HepG2 (cell line): Measurements from ENCODE around the gene OST4. TPM values are rescaled to one million over a fixed set of nuclear protein-coding genes. Genes with fewer than 3 reads are reported as not detected.

Experiments
- FOXJ3 ChIP-seq: sonication (generic); formaldehyde crosslinking; IDR thresholded peaks from 2 replicates; pipeline ENCODE4 v1.4.0; 2020; ENCODE audit warnings: missing genetic modification reagents, mild to moderate bottlenecking, borderline replicate concordance
- KAT7 ChIP-seq: IDR thresholded peaks from 2 replicates; pipeline ENCODE4 v1.6.1; 2018; ENCODE audit warnings: borderline replicate concordance, missing compliant biosample characterization
- NFIC ChIP-seq: IDR thresholded peaks from 2 replicates; pipeline ENCODE4 v1.6.1; 2012; ENCODE audit warnings: mild to moderate bottlenecking, low read length, inconsistent platforms
- ONECUT2 ChIP-seq: sonication (generic); formaldehyde crosslinking; IDR thresholded peaks from 2 replicates; pipeline ENCODE4 v1.4.0; 2020; ENCODE audit warnings: missing genetic modification reagents
- RERE ChIP-seq: IDR thresholded peaks from 2 replicates; pipeline ENCODE4 v1.6.1; 2016; ENCODE audit warnings: low read depth, missing genetic modification reagents, missing compliant biosample characterization
- TIGD3 ChIP-seq: sonication (generic); formaldehyde crosslinking; IDR thresholded peaks from 2 replicates; pipeline ENCODE4 v1.5.1; 2020; ENCODE audit warnings: mild to moderate bottlenecking, missing genetic modification reagents, borderline replicate concordance
- ZNF136 ChIP-seq: sonication (generic); formaldehyde crosslinking; IDR thresholded peaks from 2 replicates; pipeline ENCODE4 v1.8.1; 2022; ENCODE audit warnings: low read depth, mild to moderate bottlenecking, moderate library complexity, missing genetic modification reagents
- ZNF205 ChIP-seq: IDR thresholded peaks from 2 replicates; pipeline ENCODE4 v1.6.1; 2018; ENCODE audit warnings: missing biosample characterization, missing genetic modification reagents
- ZNF264 ChIP-seq: sonication (generic); formaldehyde crosslinking; IDR thresholded peaks from 2 replicates; pipeline ENCODE4 v1.4.0; 2020; ENCODE audit warnings: missing genetic modification reagents
- ZNF350 ChIP-seq: sonication (generic); formaldehyde crosslinking; IDR thresholded peaks from 2 replicates; pipeline ENCODE4 v1.4.0; 2020; ENCODE audit warnings: mild to moderate bottlenecking, low read depth, missing genetic modification reagents, borderline replicate concordance
- ZSCAN25 ChIP-seq: sonication (generic); formaldehyde crosslinking; IDR thresholded peaks from 2 replicates; pipeline ENCODE4 v1.8.0; 2022; ENCODE audit warnings: mild to moderate bottlenecking, missing genetic modification reagents
- polyA plus RNA-seq, 8 experiments: library from polyadenylated mRNA; depleted of rRNA in 3 of 8; stranded (reverse) in 7 of 8; unstranded in 1 of 8; fragments of >200 nt; fragmentation: Illumina TruSeq in 4 of 8; extraction: Trizol in 4 of 8; gene quantifications; 2 replicates each; pipeline versions ENCODE4 v1.2.1 to v1.2.3, GENCODE V29; 2011 to 2016; ENCODE audit warnings: low read depth in 4 of 8, missing spikeins in 1 of 8, mixed read lengths in 1 of 8; ENCODE audit not compliant: insufficient read depth in 1 of 8
- total RNA-seq, 5 experiments: library from RNA; depleted of rRNA; stranded (reverse); fragments of >200 nt; fragmentation: Illumina TruSeq; extraction: Trizol; gene quantifications; 2 replicates each; pipeline ENCODE4 v1.2.3, GENCODE V29; 2016; ENCODE audit warnings: low read depth in 1 of 5
- TF ChIP-seq, protein P1 (sequence below): IDR thresholded peaks from 2 replicates; pipeline ENCODE4 v1.6.1; 2016; ENCODE audit warnings: low read depth
- TF ChIP-seq, protein P2 (sequence below): sonication (generic); formaldehyde crosslinking; IDR thresholded peaks from 2 replicates; pipeline ENCODE4 v1.8.0; 2022; ENCODE audit warnings: mild to moderate bottlenecking, missing genetic modification reagents
- TF ChIP-seq, protein P3 (sequence below): sonication (generic); formaldehyde crosslinking; IDR thresholded peaks from 2 replicates; pipeline ENCODE4 v1.4.0; 2020; ENCODE audit warnings: missing genetic modification reagents

The OST4 gene
- total and polyA plus RNA-seq, 2 of the 13 experiments (the other 11 are each of a cell fraction or from before 2014, with no cell fraction given), result 498 to 584 TPM

DNA sequence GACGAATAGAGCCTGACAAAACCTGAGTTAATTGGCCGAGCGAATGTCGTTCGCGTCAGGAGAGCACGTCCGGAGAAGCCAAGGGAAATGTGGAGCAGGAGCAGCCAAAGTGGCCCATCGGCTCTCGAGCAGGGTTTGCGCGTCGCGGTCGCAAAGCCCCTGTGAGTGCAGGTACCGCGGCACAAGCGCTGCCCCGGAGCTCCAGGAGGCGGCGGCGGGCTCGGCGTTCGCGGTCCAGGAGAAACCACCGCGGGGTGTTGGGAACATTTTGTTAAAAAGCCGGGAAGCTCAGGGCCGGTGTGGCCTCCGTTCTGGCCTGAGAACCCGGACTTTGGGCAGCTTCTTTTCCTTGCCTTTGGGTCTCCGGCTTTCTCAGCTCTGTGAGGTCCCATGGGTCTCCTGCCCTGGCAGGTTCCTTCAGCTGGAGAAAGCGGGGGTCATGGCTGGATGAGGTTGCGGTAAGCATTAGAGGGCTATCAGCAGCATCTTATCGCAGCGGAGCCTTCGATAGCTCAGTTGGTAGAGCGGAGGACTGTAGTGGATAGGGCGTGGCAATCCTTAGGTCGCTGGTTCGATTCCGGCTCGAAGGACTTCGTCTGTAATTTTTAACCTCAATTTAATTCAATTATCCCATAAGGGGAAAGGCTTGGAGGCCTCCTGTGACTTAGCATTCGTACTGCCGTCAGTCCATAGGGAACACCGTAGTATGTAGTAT lies 21.0 kb downstream of the OST4 start (continued):
- TF ChIP-seq ZNF264 (CRISPR knock-in tag) (0 out of 2 replicates have a peak, but pooled peaks have one; percentile 9), NFIC (no peak), ZSCAN25 (peak; percentile 65), ZNF350 (peak; percentile 90; the same call in 1 of the 2 replicates), ZNF136 (peak; percentile 22; the same call in 1 of the 2 replicates), ZNF205 (CRISPR knock-in tag) (no peak; the same call in none of the 2 replicates), KAT7 (CRISPR knock-in tag) (peak; percentile 53), RERE (CRISPR knock-in tag) (0 out of 2 replicates have a peak, but pooled peaks have one; percentile 26), TIGD3 (CRISPR knock-in tag) (no peak), FOXJ3 (CRISPR knock-in tag) (no peak; the same call in 1 of the 2 replicates), ONECUT2 (CRISPR knock-in tag) (0 out of 2 replicates have a peak, but pooled peaks have one; percentile 8)
- TF ChIP-seq, protein P1, sequence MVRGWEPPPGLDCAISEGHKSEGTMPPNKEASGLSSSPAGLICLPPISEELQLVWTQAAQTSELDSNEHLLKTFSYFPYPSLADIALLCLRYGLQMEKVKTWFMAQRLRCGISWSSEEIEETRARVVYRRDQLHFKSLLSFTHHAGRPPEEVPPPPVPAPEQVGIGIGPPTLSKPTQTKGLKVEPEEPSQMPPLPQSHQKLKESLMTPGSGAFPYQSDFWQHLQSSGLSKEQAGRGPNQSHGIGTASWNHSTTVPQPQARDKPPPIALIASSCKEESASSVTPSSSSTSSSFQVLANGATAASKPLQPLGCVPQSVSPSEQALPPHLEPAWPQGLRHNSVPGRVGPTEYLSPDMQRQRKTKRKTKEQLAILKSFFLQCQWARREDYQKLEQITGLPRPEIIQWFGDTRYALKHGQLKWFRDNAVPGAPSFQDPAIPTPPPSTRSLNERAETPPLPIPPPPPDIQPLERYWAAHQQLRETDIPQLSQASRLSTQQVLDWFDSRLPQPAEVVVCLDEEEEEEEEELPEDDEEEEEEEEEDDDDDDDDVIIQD, result no peak
- TF ChIP-seq, protein P2, sequence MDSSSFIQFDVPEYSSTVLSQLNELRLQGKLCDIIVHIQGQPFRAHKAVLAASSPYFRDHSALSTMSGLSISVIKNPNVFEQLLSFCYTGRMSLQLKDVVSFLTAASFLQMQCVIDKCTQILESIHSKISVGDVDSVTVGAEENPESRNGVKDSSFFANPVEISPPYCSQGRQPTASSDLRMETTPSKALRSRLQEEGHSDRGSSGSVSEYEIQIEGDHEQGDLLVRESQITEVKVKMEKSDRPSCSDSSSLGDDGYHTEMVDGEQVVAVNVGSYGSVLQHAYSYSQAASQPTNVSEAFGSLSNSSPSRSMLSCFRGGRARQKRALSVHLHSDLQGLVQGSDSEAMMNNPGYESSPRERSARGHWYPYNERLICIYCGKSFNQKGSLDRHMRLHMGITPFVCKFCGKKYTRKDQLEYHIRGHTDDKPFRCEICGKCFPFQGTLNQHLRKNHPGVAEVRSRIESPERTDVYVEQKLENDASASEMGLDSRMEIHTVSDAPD, result no peak; the same call in none of the 2 replicates
- TF ChIP-seq, protein P3, sequence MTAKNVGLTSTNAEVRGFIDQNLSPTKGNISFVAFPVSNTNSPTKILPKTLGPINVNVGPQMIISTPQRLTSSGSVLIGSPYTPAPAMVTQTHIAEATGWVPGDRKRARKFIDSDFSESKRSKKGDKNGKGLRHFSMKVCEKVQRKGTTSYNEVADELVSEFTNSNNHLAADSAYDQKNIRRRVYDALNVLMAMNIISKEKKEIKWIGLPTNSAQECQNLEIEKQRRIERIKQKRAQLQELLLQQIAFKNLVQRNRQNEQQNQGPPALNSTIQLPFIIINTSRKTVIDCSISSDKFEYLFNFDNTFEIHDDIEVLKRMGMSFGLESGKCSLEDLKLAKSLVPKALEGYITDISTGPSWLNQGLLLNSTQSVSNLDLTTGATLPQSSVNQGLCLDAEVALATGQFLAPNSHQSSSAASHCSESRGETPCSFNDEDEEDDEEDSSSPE, result 0 out of 2 replicates have a peak, but pooled peaks have one; percentile 14
